ENCODE measurements around the gene MVB12A. TPM values are rescaled to one million over a fixed set of nuclear protein-coding genes. Genes with fewer than 3 reads are reported as not detected.

MVB12A gene
- total RNA-seq, 6 experiments from 2014 or later = 45.2 to 49.2 (median 47.2) TPM

DNA sequence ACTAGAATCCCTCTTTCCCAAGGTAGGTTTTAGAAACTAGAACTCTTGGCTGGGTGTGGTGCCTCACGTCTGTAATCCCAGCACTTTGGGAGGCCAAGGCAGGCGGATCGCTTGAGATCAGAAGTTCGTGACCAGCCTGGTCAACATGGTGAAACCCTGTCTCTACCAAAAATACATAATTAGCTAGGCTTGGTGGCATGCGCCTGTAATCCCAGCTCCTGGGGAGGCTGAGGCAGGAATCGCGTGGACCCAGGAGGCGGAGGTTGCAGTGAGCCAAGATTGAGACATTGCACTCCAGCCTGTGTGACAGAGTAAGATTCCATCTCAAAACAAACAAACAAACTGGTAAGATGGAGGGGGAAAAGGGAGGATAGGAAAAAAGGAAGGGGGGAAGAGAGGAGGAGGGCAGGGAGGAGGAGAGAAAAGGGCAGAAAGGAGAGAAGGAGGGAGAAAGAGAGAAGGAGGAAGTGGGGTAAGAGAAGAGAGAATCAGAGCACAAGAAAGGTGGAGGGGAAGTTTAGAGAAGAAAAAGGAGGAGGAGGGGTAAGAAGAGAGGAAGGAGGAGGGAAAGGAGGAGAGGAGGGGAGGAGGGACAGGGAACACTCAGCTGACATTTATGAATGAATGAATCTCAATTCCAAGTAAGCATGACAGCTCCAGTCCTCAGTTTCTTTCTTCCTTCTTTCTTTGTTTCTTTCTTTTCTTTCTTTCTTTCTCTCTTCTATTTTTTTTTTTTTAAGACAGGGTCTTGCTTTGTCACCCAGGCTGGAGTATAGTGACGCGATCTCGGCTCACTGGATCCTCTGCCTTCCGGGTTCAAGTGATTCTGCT lies 47.8 kb downstream of the MVB12A start:
- Mint-ChIP-seq H3K36me3 (ENCODE audit: low read depth) (no peaks in the 10 kb centered on the region), H3K27ac (peak overlapping the region; percentile 14; the same call in 1 of the 2 replicates), H3K4me1 (ENCODE audit: low read depth) (peaks cover 30% of the 10 kb centered on the region), H3K9me3 (no peaks in the 10 kb centered on the region), H3K27me3 (ENCODE audit: insufficient read depth) (no peaks in the 10 kb centered on the region; the same call in 1 of the 2 replicates), H3K4me3 (no peak overlapping the region)
- TF ChIP-seq, protein P1, sequence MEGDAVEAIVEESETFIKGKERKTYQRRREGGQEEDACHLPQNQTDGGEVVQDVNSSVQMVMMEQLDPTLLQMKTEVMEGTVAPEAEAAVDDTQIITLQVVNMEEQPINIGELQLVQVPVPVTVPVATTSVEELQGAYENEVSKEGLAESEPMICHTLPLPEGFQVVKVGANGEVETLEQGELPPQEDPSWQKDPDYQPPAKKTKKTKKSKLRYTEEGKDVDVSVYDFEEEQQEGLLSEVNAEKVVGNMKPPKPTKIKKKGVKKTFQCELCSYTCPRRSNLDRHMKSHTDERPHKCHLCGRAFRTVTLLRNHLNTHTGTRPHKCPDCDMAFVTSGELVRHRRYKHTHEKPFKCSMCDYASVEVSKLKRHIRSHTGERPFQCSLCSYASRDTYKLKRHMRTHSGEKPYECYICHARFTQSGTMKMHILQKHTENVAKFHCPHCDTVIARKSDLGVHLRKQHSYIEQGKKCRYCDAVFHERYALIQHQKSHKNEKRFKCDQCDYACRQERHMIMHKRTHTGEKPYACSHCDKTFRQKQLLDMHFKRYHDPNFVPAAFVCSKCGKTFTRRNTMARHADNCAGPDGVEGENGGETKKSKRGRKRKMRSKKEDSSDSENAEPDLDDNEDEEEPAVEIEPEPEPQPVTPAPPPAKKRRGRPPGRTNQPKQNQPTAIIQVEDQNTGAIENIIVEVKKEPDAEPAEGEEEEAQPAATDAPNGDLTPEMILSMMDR (IDR thresholded peaks at IDR 0.05) = no peak
- no peak for DNase-seq

DNA sequence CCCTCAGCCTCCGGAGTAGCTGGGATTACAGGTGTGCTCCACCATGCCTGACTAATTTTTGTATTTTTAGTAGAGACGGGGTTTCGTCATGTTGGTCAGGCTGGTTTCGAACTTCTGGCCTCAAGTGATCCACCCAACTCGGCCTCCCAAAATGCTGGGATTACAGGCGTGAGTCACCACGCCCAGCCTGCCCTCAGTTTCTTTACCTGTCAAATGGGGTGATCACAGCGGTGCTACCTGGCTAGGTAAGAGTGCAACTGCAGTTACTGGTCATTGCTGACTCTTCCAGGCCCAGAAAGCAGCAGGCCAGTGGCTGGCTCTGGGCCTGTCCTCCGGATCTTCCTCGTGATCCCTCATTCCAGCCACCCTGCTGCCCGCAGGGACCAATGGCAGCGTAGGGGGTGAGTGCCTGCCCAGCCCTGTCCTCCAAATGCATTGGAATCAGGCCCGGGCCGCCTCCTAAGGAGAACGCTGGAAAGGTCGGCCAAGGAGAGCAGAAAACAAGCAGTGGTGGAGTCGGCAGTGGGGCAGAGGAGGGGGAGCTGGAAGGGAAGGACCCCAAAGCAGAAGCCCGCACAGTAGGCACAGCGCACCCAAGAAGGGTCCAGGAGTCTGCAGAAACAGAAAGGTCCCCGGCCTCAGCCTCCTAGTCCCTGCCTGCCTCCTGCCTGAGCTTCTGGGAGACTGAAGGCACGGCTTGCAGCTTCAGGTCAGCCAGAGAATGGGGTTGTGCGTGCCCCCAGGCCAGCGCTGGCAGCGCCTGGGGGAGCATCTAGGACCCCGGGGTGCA lies 48.6 kb downstream of the MVB12A start:
- no peak for DNase-seq
- no peaks in the 10 kb centered on the region for H3K9me3 Mint-ChIP-seq
- no peaks in the 10 kb centered on the region for H3K36me3 Mint-ChIP-seq (ENCODE audit: low read depth)
- TF ChIP-seq, protein P1 (IDR thresholded peaks at IDR 0.05) = no peak
- peak overlapping the region; percentile 97 for H3K4me3 Mint-ChIP-seq
- H3K4me1 Mint-ChIP-seq (ENCODE audit: low read depth) = peaks cover 38% of the 10 kb centered on the region
- H3K27me3 Mint-ChIP-seq (ENCODE audit: insufficient read depth) = no peaks in the 10 kb centered on the region; the same call in 1 of the 2 replicates
- H3K27ac Mint-ChIP-seq = peak overlapping the region; percentile 93

- Mint-ChIP-seq H3K27ac (peak overlapping the region; percentile 93), H3K27me3 (ENCODE audit: insufficient read depth) (no peaks in the 10 kb centered on the region; the same call in 1 of the 2 replicates), H3K9me3 (no peaks in the 10 kb centered on the region), H3K36me3 (ENCODE audit: low read depth) (no peaks in the 10 kb centered on the region), H3K4me1 (ENCODE audit: low read depth) (peaks cover 43% of the 10 kb centered on the region), H3K4me3 (peak overlapping the region; percentile 97)
- DNase-seq = no peak
- TF ChIP-seq, protein P1 (IDR thresholded peaks at IDR 0.05) = no peak
Measured at GRCh38 chr19:17469092-17469480, 49.2 kb downstream of the MVB12A start.

GRCh38 chr19:17469481-17470067 lies 49.7 kb downstream of the MVB12A start:
- H3K9me3 Mint-ChIP-seq = no peaks in the 10 kb centered on the region
- TF ChIP-seq, protein P1 (IDR thresholded peaks at IDR 0.05) = no peak
- H3K4me1 Mint-ChIP-seq (ENCODE audit: low read depth) = peaks cover 44% of the 10 kb centered on the region
- H3K36me3 Mint-ChIP-seq (ENCODE audit: low read depth) = no peaks in the 10 kb centered on the region
- H3K27ac Mint-ChIP-seq = peak overlapping the region; percentile 93
- no peaks in the 10 kb centered on the region; the same call in 1 of the 2 replicates for H3K27me3 Mint-ChIP-seq (ENCODE audit: insufficient read depth)
- H3K4me3 Mint-ChIP-seq = peak overlapping the region; percentile 97
- DNase-seq = peak; percentile 89

GRCh38 chr19:17470068-17470841 lies 50.4 kb downstream of the MVB12A start, which contains the start of gene SLC27A1:
TSS of gene SLC27A1 (plus strand) at chr19:17470524. CDS start at chr19:17470541, 17 bp downstream.
- Mint-ChIP-seq H3K27me3 (ENCODE audit: insufficient read depth) (no peaks in the 10 kb centered on the region; the same call in 1 of the 2 replicates), H3K4me1 (ENCODE audit: low read depth) (peaks cover 46% of the 10 kb centered on the region), H3K36me3 (ENCODE audit: low read depth) (no peaks in the 10 kb centered on the region), H3K9me3 (no peaks in the 10 kb centered on the region), H3K27ac (peak within 1 kb of the TSS; percentile 93), H3K4me3 (peak within 1 kb of the TSS; percentile 97)
- TF ChIP-seq, protein P1 (IDR thresholded peaks at IDR 0.05) = no peak; the same call in 1 of the 2 replicates
- DNase-seq = peak; percentile 98

Measured in HFFc6 (cell line).